ENCODE measurements around the gene CORO2B.

- TF ChIP-seq POLR2AphosphoS5 (IDR thresholded peaks at IDR 0.05) (peak in 1 of 2 donors; percentile 20), POLR2A (IDR thresholded peaks at IDR 0.05) (no peak), EP300 (IDR thresholded peaks at IDR 0.05) (no peak)
- TF ChIP-seq, protein P1, sequence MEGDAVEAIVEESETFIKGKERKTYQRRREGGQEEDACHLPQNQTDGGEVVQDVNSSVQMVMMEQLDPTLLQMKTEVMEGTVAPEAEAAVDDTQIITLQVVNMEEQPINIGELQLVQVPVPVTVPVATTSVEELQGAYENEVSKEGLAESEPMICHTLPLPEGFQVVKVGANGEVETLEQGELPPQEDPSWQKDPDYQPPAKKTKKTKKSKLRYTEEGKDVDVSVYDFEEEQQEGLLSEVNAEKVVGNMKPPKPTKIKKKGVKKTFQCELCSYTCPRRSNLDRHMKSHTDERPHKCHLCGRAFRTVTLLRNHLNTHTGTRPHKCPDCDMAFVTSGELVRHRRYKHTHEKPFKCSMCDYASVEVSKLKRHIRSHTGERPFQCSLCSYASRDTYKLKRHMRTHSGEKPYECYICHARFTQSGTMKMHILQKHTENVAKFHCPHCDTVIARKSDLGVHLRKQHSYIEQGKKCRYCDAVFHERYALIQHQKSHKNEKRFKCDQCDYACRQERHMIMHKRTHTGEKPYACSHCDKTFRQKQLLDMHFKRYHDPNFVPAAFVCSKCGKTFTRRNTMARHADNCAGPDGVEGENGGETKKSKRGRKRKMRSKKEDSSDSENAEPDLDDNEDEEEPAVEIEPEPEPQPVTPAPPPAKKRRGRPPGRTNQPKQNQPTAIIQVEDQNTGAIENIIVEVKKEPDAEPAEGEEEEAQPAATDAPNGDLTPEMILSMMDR (IDR thresholded peaks at IDR 0.05): no peak
Measured at GRCh38 chr15:68616397-68616796, 37.6 kb downstream of the CORO2B start.
